Left ventricle myocardium inferior (tissue), 1 donor: ENCODE data around the gene SLC9A4. TPM values are rescaled to one million over a fixed set of nuclear protein-coding genes. Genes with fewer than 3 reads are reported as not detected.

Experiments used
- DNase-seq: peaks from one replicate; pipeline ENCODE4 v3.0.0-alpha.2; 2020
- H3K27ac ChIP-seq: fragments of 200-600 bp; replicated peaks from 2 replicates; pipeline ENCODE4 v1.8.0; 2021
- H3K27me3 ChIP-seq: fragments of 200-600 bp; 2 replicates; pipeline ENCODE4 v1.8.0; 2021; ENCODE audit warnings: low read depth
- H3K36me3 ChIP-seq: fragments of 200-600 bp; 2 replicates; pipeline ENCODE4 v1.8.0; 2021
- H3K4me1 ChIP-seq: fragments of 200-600 bp; 2 replicates; pipeline ENCODE4 v1.8.0; 2021
- H3K4me3 ChIP-seq: fragments of 200-600 bp; 2 replicates; pipeline ENCODE4 v1.8.0; 2021; ENCODE audit warnings: mild to moderate bottlenecking, moderate library complexity
- H3K9me3 ChIP-seq: fragments of 200-600 bp; replicated peaks from 2 replicates; pipeline ENCODE4 v1.8.0; 2021
- CTCF ChIP-seq: fragments of 200-600 bp; IDR thresholded peaks from 2 replicates; pipeline ENCODE4 v1.8.0; 2021; ENCODE audit warnings: antibody characterized with exemption, mild to moderate bottlenecking, borderline replicate concordance
- intact Hi-C: fragments of 100-400 bp; cut with micrococcal nuclease; formaldehyde crosslinking; loops from one replicate; pipeline ENCODE4 v1.11.0; 2022
- total RNA-seq: library from RNA; stranded (reverse); fragmentation: NEBNext Ultra II Directional; extraction: Animal tissue kit (Norgen Biotek cat#: 25700); gene quantifications from one replicate; pipeline ENCODE4 v1.2.1, GENCODE V29; 2021
- donor health status: DM: no; HTN: yes; CAD: no; lungs with severe emphysema.

The SLC9A4 gene
- total RNA-seq, 1 donor from 2014 or later, result not detected

- H3K27me3 ChIP-seq, result peaks cover 32% of the 10 kb centered on the region
- no peak for DNase-seq
- TF ChIP-seq CTCF, result no peak
- intact Hi-C loops, result no loop called here
- H3K27ac ChIP-seq, result no peak overlapping the region
- no peak overlapping the region for H3K4me3 ChIP-seq
- peaks cover 7% of the 10 kb centered on the region for H3K9me3 ChIP-seq
- no peaks in the 10 kb centered on the region for H3K4me1 ChIP-seq
- no peaks in the 10 kb centered on the region for H3K36me3 ChIP-seq
These were observed 35.8 kb downstream of the SLC9A4 start for GRCh38 chr2:102508863-102509262.

- no peak overlapping the region for H3K4me3 ChIP-seq
- intact Hi-C loops, result no loop called here
These were observed 36.7 kb downstream of the SLC9A4 start for GRCh38 chr2:102509749-102510148.

GRCh38 chr2:102510791-102511575 lies 38.0 kb downstream of the SLC9A4 start:
- peaks cover 7% of the 10 kb centered on the region for H3K9me3 ChIP-seq
- intact Hi-C loops, result no loop called here
- no peak overlapping the region for H3K27ac ChIP-seq
- no peak overlapping the region for H3K4me3 ChIP-seq
- no peak for DNase-seq
- no peak for TF ChIP-seq CTCF
- no peaks in the 10 kb centered on the region for H3K36me3 ChIP-seq
- no peaks in the 10 kb centered on the region for H3K4me1 ChIP-seq
- H3K27me3 ChIP-seq, result peaks cover 31% of the 10 kb centered on the region

More at GRCh38 chr2:102509749-102510148, 36.7 kb downstream of the SLC9A4 start:
- peaks cover 31% of the 10 kb centered on the region for H3K27me3 ChIP-seq
- DNase-seq, result no peak
- H3K9me3 ChIP-seq, result peaks cover 7% of the 10 kb centered on the region
- no peak overlapping the region for H3K27ac ChIP-seq
- no peak for TF ChIP-seq CTCF
- H3K36me3 ChIP-seq, result no peaks in the 10 kb centered on the region
- no peaks in the 10 kb centered on the region for H3K4me1 ChIP-seq

GRCh38 chr2:102512161-102512560 lies 39.1 kb downstream of the SLC9A4 start:
- intact Hi-C loops, result no loop called here
- DNase-seq, result no peak
- H3K9me3 ChIP-seq, result peaks cover 7% of the 10 kb centered on the region
- no peak for TF ChIP-seq CTCF
- no peaks in the 10 kb centered on the region for H3K36me3 ChIP-seq
- peaks cover 30% of the 10 kb centered on the region for H3K27me3 ChIP-seq
- H3K4me3 ChIP-seq, result no peak overlapping the region
- no peaks in the 10 kb centered on the region for H3K4me1 ChIP-seq
- H3K27ac ChIP-seq, result no peak overlapping the region

- Histone ChIP-seq H3K27me3 (peaks cover 20% of the 10 kb centered on the region), H3K27ac (no peak overlapping the region), H3K4me1 (no peaks in the 10 kb centered on the region), H3K4me3 (no peak overlapping the region), H3K36me3 (no peaks in the 10 kb centered on the region), H3K9me3 (peaks cover 7% of the 10 kb centered on the region)
- DNase-seq, result no peak
- no peak for TF ChIP-seq CTCF
- intact Hi-C loops, result no loop called here
These were observed 40.4 kb downstream of the SLC9A4 start for GRCh38 chr2:102513355-102513939.
